Activated CD8-positive, alpha-beta memory T cell treated with anti-CD3 and anti-CD28 coated beads for 24 hours (primary cell): ENCODE data around the gene RADX.

Source experiments
- DNase-seq: peaks from one replicate; pipeline ENCODE4 v3.0.0-alpha.2; 2020

RADX gene

DNA sequence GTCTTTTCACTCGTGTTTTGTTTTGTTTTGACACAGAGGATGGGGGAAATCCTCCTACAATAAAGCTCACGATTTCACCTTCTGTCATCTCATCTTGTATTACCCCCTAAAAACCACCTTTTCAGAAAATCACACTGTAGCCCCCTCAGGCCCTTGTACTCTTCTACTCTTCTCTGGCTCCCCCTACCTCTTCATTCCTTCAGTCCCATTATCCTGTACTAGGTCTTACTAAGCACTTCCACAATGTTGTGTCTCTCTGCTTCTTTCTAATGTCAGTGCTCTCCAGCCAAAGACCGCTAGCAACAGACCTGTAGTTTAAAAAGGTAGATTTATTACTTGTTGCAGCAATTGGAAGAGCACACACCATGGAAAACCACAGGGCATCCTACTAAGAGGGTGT is 84.7 kb downstream of the RADX start:
- no peak for DNase-seq

DNA sequence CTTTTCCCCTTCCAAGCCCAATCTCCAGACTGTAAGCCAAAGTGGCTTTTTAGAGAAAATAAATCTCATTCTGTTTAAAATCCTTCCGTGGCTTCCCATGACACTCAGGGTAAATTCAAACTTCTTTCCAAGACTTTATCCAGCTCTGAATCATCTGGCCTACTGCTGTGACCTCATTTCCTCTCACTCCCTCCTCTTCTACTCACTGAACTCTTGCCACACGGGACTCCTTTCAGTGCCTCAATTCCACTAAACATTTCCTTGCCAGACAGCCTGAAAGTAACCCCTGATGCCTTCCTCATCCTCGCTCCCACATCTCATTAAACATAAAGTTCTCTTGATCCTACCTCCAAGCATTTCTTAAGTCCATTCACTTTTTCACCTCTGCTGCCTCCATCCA is 86.9 kb downstream of the RADX start:
- no peak for DNase-seq

DNA sequence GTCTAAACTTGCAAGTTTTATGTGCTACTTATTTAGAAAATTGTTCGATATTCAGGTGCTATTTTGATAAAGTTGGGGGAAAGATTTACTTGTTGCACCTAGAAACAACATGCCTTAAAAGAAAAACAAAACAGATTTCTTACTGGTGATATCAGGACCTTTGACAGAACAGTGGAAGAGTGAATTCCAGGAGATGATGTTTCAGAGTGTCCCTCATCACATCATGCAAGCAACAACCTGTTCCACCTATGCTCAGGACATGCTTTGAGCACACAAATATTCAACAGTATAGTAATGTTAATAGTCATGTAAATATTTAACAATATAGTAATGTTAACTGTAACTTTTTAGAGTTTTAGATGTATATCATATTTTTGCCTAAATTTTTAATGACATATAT is 90.9 kb downstream of the RADX start:
- no peak for DNase-seq

DNA sequence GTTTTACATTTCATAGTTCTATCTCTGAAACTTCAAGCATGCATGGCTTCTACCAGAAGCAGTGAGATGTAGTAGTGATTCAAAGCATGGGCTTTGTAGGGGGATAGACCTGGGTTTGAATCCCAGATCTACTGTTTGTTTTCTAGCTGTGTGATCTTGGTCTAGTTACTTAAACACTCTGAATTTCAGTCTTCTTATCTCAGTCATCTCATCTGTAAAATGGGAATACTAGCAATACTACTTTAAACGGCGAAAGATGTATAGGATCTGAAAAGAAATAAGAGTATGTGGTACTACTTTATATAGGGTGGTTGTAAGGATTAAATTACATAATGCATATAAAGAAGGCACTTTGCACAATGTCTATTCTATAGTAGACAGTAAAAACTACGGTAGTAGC is 94.7 kb downstream of the RADX start:
- no peak for DNase-seq

DNA sequence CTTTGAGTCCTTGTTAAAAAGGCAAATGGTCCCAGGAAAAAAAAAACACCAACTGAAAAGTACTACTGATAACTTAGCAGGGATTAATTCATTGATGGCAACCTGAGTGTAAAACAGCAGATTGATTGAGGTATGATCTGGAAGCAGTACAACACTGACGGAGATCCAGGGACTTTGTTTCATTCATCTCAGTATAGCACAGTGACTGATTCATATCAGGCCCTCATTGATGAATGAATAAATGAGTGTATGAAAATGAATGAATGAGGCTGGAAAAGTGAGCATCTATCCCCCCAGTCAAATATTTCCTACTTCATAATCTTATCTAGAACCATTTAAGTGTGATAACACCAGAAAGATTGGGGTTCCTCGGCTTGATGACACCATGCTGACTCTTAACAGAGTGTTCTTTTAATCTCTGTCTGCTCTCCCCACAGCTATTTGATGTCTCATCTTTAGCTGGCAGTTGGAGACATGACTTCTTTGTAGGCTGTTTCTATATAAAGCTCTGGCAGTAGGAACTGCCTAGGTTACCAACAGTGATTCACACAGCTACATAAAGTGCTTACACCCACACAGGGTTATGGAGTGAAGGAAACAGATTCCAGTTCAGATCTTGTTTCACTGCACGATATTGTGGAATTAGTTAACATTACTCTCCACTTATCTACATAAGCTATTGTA is 96.1 kb downstream of the RADX start:
- no peak for DNase-seq

DNA sequence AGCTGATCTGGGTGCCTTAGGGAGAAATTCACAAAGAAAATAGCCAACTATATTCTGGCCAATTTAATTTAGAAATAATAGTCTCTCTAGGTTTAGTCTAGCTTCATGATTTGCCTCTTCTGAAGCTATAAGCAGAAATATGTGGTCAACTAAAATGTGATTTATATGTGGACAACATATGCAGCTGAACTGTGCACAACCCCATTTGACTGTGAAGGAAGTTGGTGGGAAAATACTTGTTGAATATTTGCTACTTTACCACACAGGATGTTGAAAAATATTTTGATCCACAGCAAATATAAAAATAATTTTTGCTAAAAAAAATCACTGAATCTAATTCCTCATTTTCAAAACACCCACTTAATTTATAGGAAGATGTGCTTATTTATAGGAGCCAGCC is 99.0 kb downstream of the RADX start:
- DNase-seq = no peak

DNA sequence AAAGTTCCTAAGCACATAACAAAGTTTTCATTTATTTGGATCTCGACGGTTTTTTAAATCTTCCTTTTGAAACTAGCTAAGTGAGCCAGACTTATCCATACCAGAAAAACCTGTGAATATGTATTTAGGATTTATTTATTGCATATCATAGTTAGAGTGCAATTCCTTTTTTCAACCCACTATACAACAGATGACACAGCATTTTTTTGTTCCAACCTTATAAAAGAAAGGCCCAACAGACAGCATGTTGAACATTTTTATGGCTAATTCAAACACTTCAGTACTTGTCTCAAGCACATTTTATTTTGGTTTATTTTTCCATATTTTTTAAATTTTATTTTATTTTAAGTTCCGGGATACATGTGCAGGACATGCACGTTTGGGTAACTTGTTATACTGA is 99.6 kb downstream of the RADX start:
- no peak for DNase-seq

DNA sequence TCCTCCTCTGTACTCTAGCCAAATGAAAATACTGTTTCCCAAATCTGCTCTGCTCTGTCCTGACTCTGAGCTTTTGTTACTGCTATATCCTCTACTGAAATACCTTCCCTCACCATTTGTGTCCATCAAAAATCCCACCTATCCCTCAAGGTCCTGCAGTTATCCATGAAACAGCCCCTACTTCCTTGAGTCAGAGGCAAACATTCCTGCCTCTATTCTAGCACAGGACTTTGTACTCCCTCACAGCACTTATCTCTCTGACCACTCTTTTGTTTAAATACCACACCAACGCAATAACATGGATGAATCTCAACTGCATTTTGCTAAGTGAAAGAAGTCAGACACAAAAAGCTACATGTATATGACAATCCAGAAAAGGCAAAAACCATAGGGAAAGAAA is 104.2 kb downstream of the RADX start:
- no peak for DNase-seq

DNA sequence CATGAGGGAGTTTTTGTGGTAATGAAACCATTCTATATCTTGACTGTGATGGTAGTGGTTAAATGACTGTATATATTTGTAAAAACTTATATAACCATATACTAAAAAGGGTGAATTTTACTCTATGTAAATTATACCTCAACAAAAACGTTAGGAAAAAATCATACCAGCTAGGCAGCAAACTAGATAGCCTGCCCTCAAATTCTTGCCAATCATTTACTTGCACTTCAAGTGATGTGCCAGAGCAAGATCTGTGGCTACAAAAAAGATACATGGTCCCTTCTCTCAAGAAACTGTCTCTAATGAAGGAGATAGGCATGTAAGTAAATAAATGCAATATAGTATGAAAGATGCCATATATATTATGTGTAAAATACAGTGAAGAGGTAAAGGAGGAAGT is 104.7 kb downstream of the RADX start:
- DNase-seq = no peak

DNA sequence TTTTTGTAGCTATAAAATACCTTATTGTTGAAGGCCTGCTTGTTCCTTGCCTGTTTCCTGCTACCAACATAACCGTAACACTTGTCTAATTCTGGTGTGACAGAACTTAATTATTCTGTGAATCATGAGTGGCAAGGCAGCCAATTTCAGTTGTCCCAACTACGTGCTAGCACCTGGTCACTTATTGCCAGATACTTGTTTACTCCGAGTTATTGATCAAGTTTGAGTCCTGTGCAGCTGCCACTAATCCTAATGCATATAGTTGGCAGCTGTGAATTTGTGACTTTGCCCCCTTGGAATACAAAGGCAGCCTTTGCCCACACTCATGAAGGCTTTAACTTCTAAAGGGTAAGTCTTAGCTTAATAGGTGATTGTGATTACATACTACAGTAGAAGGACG is 106.9 kb downstream of the RADX start:
- DNase-seq = no peak

DNA sequence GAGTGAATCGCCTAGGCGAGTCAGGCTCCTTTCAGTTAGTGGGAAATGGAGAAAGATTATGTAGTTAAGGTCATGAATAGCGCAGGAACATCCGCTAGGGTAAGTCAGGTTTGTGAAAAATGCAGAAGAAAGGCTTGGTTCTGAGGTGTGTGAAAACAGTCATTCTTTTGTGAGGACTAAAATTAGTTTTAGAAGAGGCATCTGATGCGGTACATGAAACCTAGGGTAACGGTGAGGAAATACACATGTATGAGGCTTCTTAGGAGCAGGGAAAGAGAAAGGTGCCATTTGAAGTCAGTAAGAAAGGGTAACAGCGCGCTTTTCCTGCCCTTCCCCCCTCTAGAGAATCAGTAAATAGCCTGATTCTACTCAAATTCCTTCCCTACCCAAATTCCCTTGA is 114.2 kb downstream of the RADX start:
- DNase-seq = no peak

DNA sequence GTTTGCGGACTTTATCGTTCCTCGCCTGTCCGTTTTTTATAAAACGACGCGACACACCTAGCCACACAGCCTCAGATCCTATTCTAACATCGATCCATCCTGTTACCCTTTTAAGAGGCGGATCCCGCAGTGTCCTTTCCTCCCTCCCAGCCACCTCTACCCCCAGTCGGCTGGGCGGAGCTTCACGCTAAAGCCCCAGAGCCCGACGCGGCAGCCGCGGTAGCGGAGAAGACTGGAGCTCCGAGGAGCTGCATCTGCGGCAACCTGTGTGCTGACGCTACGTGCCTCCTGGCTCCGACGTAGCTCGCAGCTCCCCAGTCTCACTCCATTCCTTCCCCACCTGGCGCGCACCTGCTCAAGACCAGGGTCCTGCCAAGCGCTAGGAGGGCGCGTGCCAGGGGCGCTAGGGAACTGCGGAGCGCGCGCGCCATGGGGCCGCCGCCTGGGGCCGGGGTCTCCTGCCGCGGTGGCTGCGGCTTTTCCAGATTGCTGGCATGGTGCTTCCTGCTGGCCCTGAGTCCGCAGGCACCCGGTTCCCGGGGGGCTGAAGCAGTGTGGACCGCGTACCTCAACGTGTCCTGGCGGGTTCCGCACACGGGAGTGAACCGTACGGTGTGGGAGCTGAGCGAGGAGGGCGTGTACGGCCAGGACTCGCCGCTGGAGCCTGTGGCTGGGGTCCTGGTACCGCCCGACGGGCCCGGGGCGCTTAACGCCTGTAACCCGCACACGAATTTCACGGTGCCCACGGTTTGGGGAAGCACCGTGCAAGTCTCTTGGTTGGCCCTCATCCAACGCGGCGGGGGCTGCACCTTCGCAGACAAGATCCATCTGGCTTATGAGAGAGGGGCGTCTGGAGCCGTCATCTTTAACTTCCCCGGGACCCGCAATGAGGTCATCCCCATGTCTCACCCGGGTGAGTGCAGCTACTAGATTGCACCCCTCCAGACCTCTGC is 115.0 kb downstream of the RADX start, which contains the start of gene RNF128:
Gene RNF128 (plus strand): TSS at position 217 of the 953 bp plus-strand sequence. CDS start 213 bp downstream, at position 430.
- no peak for DNase-seq

DNA sequence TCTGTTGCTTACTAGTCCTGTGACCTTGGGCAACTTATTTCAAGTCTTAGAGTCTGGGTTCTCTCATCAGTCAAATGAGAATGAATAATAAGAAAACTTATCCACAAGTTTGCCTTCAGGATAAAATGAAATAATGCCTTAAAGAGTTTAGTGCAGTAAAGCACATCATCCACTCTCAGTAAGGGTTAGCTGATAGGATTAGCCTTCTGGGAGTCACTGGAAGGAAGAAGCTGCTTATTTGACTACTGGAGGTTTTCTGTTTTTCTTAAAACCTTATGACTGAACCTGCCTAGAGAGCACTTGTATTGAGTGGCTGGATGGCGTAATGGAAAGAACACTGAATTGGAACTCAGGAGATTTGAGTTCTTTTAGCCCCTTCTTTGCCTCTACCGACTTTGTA is 116.6 kb downstream of the RADX start:
- no peak for DNase-seq
